Mucosa of rectum (tissue), 2 donors: Measurements from ENCODE around the gene HRH3.

Experiments used
- H3K27ac ChIP-seq, 2 donors: one replicate each; pipeline ENCODE4 v1.7.0; 2013; ENCODE audit warnings: inconsistent platforms in 2 of 2, low read depth in 2 of 2, low read length in 2 of 2
- H3K27me3 ChIP-seq, 2 donors: one replicate each; pipeline ENCODE4 v1.7.0; 2013; ENCODE audit warnings: low read length in 2 of 2; ENCODE audit not compliant: control insufficient read depth in 2 of 2, insufficient read depth in 2 of 2
- H3K36me3 ChIP-seq, 2 donors: one replicate each; pipeline ENCODE4 v1.7.0; 2013; ENCODE audit warnings: low read length in 2 of 2; ENCODE audit not compliant: control insufficient read depth in 2 of 2, insufficient read depth in 2 of 2
- H3K4me1 ChIP-seq, 2 donors: one replicate each; pipeline ENCODE4 v1.7.0; 2013; ENCODE audit warnings: low read length in 2 of 2, mild to moderate bottlenecking in 1 of 2; ENCODE audit not compliant: control insufficient read depth in 2 of 2, insufficient read depth in 2 of 2
- H3K4me3 ChIP-seq, 2 donors: one replicate each; pipeline ENCODE4 v1.7.0; 2013; ENCODE audit warnings: low read length in 2 of 2
- H3K9ac ChIP-seq, 2 donors: one replicate each; pipeline ENCODE4 v1.7.0; 2013; ENCODE audit warnings: low read length in 2 of 2, low read depth in 1 of 2, mild to moderate bottlenecking in 1 of 2
- H3K9me3 ChIP-seq, 2 donors: one replicate each; pipeline ENCODE4 v1.7.0; 2013; ENCODE audit warnings: low read length in 2 of 2; ENCODE audit not compliant: control insufficient read depth in 2 of 2
- donor health status: healthy.
- donor health status: Normal muscosa, but diverticular disease.

HRH3 gene

DNA sequence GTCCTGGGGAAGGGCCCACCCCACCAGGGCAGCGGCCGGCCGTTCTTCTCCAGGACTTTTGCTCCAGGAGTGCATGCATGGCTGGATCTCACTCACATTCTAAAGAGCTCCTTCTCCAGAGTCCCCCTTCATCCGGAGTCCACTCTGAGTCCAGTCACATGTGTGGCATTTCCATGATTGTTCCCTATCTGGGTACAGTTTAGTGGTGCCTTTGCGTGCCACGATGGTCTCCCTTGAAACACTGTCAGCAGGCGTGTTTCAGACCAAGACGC, 39.2 kb upstream of the HRH3 start:
- Histone ChIP-seq H3K27me3 (no peaks in the 10 kb centered on the region), H3K4me3 (no peak overlapping the region), H3K4me1 (no peaks in the 10 kb centered on the region), H3K36me3 (peaks cover 52 to 67% of the 10 kb centered on the region in 2 donors), H3K9ac (no peak overlapping the region), H3K27ac (no peak overlapping the region), H3K9me3 (no peaks in the 10 kb centered on the region)

DNA sequence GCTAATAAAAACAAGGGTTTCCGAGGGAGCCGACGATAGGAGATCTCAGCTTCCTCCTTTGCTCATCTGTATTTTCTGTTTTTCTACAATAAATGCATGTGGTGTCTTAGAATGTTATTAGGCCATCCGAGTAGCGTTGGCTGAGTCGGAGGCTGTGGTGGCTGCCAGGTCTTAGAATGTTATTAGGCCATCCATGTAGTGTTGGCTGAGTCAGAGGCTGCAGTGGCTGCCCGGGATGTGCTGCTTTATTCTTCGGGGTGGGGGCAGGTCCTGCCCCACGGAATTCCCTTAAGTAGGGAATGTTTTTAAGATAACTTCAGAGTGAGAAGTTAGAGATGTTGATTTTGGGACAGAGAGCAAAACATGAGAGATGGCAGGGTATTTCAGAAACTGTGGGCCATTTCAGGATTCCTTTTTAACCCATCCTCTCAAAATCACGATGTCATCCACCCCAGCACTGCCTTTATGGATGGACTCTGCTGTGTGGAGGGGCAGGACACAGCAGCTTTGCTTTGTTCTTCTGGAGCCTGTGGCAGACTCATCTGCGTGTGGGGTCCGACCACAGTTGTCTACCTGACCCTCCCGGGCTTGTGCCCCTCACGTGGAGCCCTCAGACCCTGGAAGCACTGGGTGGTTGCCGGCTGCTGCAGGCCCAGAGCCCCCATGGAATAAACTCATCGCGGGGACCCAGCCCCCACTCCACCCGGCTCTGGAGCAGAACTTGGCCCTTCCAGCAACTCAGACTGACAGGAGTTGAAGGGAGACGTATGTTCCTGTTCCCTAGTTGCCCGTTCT, 38.6 kb upstream of the HRH3 start:
- Histone ChIP-seq H3K9me3 (no peaks in the 10 kb centered on the region), H3K27me3 (no peaks in the 10 kb centered on the region), H3K36me3 (peaks cover 48 to 62% of the 10 kb centered on the region in 2 donors), H3K9ac (no peak overlapping the region), H3K4me3 (no peak overlapping the region), H3K27ac (no peak overlapping the region), H3K4me1 (no peaks in the 10 kb centered on the region)

DNA sequence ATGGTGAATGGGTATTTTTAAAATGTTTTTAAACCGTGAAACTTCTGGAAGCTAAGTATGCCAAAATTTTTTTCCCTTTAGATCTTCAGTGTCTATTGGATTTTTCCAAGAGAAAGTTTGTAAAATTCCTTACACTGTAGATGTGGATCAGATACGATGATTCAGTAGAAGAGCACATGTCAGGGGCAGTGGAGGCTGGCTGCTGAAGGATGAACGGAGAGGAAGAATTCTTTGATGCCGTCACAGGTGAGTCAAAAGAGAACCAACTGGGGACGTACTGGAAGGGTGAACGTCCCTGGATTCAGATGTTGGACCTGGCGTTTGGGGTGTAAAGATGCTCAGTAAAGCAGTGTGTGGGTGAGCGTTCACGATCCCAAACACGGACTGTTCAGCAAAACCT, 35.9 kb upstream of the HRH3 start:
- Histone ChIP-seq H3K4me1 (no peaks in the 10 kb centered on the region), H3K27ac (no peak overlapping the region), H3K9ac (no peak overlapping the region), H3K4me3 (no peak overlapping the region), H3K36me3 (peaks cover 33 to 48% of the 10 kb centered on the region in 2 donors), H3K27me3 (no peaks in the 10 kb centered on the region), H3K9me3 (no peaks in the 10 kb centered on the region)

DNA sequence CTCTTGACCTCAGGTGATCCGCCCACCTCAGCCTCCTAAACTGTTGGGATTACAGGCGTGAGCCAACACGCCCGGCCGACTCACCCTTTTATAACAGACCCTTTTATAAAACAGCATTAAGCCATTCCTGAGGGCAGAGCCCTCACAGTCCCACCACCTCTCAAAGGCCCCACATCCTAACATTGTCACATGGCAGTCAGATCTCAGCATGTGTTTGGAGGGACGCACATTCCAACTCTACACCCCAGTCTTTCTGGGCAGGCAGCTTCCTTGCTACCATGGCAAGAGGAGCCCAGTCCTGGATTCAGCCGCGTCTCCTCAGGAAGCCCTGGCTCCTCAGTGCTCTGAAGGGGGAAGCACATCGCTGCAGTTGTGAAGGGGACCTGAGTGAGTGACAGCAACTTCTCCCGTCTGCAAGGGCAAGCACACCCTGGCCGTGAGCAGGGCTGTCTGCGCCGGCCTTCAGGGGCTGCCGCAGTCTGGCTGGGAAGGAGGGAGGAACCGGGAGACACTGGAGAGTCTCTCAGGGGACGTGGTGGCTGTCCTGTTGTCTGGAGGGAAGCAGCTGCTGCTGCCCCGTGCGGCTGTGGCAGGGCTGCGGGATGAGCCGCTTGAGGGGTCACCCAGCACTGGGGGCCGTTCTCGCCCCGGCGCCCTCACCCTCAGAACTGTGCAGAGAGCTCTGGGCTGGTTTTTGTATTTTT, 34.1 kb upstream of the HRH3 start:
- H3K9ac ChIP-seq: no peak overlapping the region
- peaks cover 19 to 32% of the 10 kb centered on the region in 2 donors for H3K36me3 ChIP-seq
- no peak overlapping the region for H3K27ac ChIP-seq

DNA sequence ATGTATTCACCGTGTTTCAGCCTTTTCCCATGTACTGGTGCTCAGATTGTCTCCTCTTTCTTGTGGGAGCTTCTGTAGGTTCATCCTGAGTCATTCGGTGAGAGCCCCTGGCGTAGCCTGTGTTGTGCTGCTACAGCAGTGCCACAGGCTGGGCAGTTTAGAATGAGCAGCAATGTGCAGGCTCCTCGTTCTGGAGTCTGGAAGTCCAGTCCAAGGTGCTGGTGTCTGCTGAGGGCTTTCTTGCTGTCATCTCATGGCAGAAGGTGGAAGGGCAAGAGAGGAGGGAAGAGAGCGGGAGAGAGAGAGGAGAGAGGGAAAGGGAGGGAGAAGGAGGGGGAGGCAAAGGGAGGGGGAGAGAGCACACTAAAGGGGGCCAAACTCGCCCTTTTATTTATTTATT, 33.3 kb upstream of the HRH3 start:
- Histone ChIP-seq H3K27ac (no peak overlapping the region), H3K9me3 (no peaks in the 10 kb centered on the region), H3K9ac (no peak overlapping the region), H3K4me1 (no peaks in the 10 kb centered on the region), H3K36me3 (peaks cover 12 to 25% of the 10 kb centered on the region in 2 donors), H3K4me3 (no peak overlapping the region), H3K27me3 (no peaks in the 10 kb centered on the region)

More for the DNA sequence above, 34.1 kb upstream of the HRH3 start:
- no peaks in the 10 kb centered on the region for H3K4me1 ChIP-seq
- H3K9me3 ChIP-seq: no peaks in the 10 kb centered on the region
- H3K27me3 ChIP-seq: no peaks in the 10 kb centered on the region
- no peak overlapping the region for H3K4me3 ChIP-seq

DNA sequence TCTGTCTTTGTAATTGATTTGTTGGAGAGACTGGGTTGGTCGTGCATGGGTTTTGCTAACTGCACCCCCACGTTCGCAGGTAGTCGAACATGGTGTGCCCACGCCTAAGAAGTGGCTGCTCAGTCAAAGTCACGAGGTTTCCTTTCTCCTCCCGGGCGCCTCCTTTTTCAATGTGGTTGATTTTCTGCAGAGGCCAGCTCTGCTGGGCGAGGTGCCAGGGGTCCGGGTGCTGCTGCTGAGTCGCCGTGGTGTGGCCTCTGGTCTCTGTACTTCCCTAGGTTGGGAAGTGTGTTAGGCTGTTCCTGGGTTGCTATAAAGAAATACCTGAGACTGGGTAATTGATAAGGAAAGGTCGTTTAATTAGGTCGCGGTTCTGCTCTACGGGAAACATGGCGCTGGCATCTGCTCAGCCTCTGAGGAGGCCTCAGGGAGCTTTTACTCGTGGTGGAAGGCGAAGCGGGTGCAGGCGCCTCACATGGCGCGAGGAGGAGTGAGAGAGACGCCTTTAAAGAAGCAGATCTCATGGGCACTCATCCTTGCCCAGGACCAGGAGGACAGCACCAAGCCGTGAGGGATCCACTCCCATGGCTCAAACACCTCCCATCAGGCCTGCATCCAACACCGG, 32.4 kb upstream of the HRH3 start:
- no peak overlapping the region for H3K4me3 ChIP-seq
- no peak overlapping the region for H3K9ac ChIP-seq
- H3K27me3 ChIP-seq: no peaks in the 10 kb centered on the region
- peaks cover 10 to 20% of the 10 kb centered on the region in 2 donors for H3K36me3 ChIP-seq
- H3K4me1 ChIP-seq: no peaks in the 10 kb centered on the region
- H3K27ac ChIP-seq: no peak overlapping the region
- H3K9me3 ChIP-seq: no peaks in the 10 kb centered on the region

DNA sequence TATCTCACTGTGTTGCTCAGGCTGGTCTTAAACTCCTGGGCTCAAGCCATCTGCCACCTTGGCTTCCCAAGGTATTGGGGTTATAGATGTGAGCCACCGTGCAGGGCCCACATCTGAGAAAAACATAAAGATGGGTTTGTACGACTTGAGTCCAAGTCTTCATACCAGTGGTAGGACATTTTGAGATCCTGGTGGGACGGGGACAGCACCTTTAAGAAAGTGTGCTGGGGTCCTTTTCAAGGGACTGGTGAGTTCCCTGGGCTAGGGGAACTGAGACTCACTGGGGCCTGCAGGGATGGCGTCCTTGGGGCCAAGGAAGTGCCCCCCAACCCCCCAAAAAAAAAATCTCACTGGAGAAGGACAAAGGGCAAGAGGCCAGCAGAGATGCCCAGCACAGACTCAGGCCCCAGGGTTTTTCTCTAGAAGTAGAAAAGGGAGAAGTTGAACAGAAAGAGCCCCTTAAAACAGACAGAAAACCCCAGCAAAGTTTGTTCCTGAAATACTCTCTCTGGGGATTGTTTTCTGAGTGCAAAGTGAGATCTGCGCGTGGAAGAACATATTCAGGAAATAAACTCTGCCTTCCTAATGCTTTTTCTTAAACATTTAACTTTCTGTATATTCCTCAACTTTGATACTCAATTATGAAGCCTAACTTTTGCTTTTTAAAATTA, 28.9 kb upstream of the HRH3 start:
- H3K4me1 ChIP-seq: peaks cover 0 to 2% of the 10 kb centered on the region in 2 donors
- H3K27me3 ChIP-seq: no peaks in the 10 kb centered on the region
- no peak overlapping the region for H3K4me3 ChIP-seq
- H3K9ac ChIP-seq: no peak overlapping the region
- no peaks in the 10 kb centered on the region for H3K9me3 ChIP-seq
- no peak overlapping the region for H3K27ac ChIP-seq
- H3K36me3 ChIP-seq: peaks cover 1 to 15% of the 10 kb centered on the region in 2 donors

DNA sequence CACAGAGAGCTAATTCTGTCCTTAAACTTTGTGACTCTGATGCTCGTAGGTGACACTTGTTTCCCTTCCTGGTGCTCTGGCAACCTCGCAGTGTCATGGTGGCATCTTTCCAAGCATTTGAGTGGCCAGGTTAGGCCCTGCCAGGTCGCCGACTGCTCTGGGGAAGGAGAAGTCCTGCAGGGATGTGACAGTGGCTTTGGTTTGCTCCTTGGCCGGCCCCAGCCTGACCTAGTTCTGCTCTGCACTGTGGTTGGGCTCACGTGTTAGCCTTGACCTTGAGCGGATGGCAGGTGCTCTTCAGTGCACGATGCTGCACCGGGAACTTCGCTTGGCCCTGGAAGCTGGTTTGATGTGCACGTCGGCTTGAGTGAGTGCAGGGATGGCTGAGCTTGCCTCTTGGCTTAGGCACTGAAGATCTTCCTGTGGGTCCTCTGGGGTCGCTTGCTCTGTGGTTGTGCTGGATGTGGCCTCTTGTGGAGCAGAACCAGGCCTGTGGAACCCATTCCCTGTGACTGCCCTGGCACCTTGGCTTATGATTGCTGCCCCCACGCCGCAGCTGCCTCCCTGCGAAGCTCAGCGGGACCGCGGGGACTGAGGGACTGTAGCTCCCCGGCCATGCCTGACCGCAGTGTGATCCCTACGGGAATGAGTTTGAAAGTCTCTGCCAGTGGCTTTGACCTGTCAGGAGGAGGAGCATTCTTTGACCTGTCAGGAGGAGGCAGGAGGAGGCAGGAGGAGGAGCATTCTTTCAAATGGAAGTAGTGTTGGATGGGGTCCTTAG, 27.0 kb upstream of the HRH3 start:
- H3K27ac ChIP-seq: no peak overlapping the region
- H3K9ac ChIP-seq: no peak overlapping the region

DNA sequence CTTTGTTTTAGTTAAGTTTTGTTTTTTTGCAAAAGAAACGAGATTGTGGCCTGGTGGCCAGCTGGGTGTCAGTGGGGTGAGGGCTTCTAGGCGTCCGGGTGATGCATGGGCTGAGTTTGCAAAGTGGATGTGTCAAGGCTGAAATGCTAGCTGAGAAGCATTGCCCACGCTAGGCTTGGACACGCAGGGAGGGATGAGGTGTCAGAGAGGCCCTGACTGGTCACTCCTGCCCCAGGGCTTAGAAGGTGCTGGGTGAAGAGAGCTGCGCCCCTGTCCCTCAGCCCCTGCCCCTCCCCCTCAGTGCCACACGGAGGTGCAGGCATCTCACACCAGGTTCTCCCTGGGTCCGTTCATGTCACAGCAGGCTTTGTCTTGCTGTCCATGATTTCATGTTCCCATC, 26.4 kb upstream of the HRH3 start:
- no peaks in the 10 kb centered on the region for H3K27me3 ChIP-seq
- peaks cover 9 to 12% of the 10 kb centered on the region in 2 donors for H3K4me1 ChIP-seq
- no peak overlapping the region for H3K4me3 ChIP-seq
- H3K36me3 ChIP-seq: peaks cover 9 to 19% of the 10 kb centered on the region in 2 donors
- no peak overlapping the region for H3K9ac ChIP-seq
- H3K9me3 ChIP-seq: no peaks in the 10 kb centered on the region
- no peak overlapping the region for H3K27ac ChIP-seq

More for the DNA sequence above, 27.0 kb upstream of the HRH3 start:
- H3K4me3 ChIP-seq: no peak overlapping the region
- peaks cover 6 to 8% of the 10 kb centered on the region in 2 donors for H3K4me1 ChIP-seq
- H3K27me3 ChIP-seq: no peaks in the 10 kb centered on the region
- H3K9me3 ChIP-seq: no peaks in the 10 kb centered on the region
- H3K36me3 ChIP-seq: peaks cover 9 to 19% of the 10 kb centered on the region in 2 donors
